Muscle of leg (tissue), 11 donors: ENCODE results near the gene DDX39A. TPM values are rescaled to one million over a fixed set of nuclear protein-coding genes. Genes with fewer than 3 reads are reported as not detected.

ENCODE experiments used
- DNase-seq: peaks from one replicate; pipeline ENCODE4 v3.0.0; 2013
- H3K27ac ChIP-seq: one replicate; pipeline ENCODE4 v1.5.1; 2013; ENCODE audit warnings: mild to moderate bottlenecking, low read length, control low read depth
- H3K27me3 ChIP-seq: one replicate; pipeline ENCODE4 v1.6.1; 2013; ENCODE audit warnings: low read length; ENCODE audit not compliant: control insufficient read depth, insufficient read depth
- H3K36me3 ChIP-seq: one replicate; pipeline ENCODE4 v1.6.1; 2013; ENCODE audit warnings: low read length; ENCODE audit not compliant: control insufficient read depth, insufficient read depth
- H3K4me1 ChIP-seq: one replicate; pipeline ENCODE4 v1.6.1; 2013; ENCODE audit warnings: low read length; ENCODE audit not compliant: control insufficient read depth, insufficient read depth
- H3K4me3 ChIP-seq: one replicate; pipeline ENCODE4 v1.5.1; 2013; ENCODE audit warnings: low read length, control low read depth
- H3K9me3 ChIP-seq: replicated peaks from 2 replicates; pipeline ENCODE4 v1.6.1; 2013; ENCODE audit warnings: low read depth, low read length; ENCODE audit not compliant: control insufficient read depth
- WGBS: methylation state at CpG from one replicate; pipeline ENCODE4 v1.1.5; 2013; ENCODE audit warnings: missing lambda C conversion rate; ENCODE audit not compliant: insufficient coverage; 5-methylcytosine and 5-hydroxymethylcytosine counted together
- polyA plus RNA-seq, 8 donors: library from polyadenylated mRNA; unstranded; fragments of 120-200 nt; gene quantifications; one replicate each; pipeline versions ENCODE4 v1.2.1 to v1.2.3, GENCODE V29; 2013; ENCODE audit warnings: inconsistent platforms in 1 of 8, low replicate concordance in 1 of 8; ENCODE audit not compliant: insufficient read length in 8 of 8, insufficient read depth in 1 of 8
- total RNA-seq: library from RNA; stranded (reverse); fragments of 120-200 nt; gene quantifications from one replicate; pipeline ENCODE4 v1.2.4, GENCODE V29; 2013

The DDX39A gene
- total and polyA plus RNA-seq, 9 donors, result 34.8 to 52.9 (median 45.2) TPM

- Histone ChIP-seq H3K27me3 (no peaks in the 10 kb centered on the region), H3K36me3 (peaks cover 48% of the 10 kb centered on the region), H3K9me3 (no peaks in the 10 kb centered on the region), H3K4me1 (no peaks in the 10 kb centered on the region), H3K27ac (no peak overlapping the region), H3K4me3 (no peak overlapping the region)
- WGBS, result 71% methylated on average over 3 of the region's 10 CpGs
- DNase-seq, result no peak
Observed at GRCh38 chr19:14391156-14391821, 27.9 kb downstream of the DDX39A start.

DNA sequence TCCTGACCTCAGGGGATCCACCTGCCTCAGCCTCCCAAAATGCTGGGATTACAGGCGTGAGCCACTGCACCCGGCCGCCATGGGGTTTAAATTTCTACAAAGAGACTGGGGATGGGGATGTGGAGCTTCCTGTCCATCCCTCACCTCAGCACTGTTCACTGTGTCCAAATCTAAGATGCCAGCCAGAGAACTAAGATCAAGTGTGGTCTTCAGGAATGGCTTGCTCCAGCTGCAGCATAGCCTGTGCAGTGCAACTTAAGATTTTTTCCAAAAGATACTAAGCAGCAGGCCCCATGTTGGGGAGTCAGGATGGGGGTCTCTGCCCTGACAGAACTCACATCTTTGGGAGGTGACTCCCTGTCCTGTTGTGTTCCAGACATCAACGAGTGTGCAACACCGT lies 28.6 kb downstream of the DDX39A start:
- 90% methylated on average over 2 of the region's 5 CpGs for WGBS

DNA sequence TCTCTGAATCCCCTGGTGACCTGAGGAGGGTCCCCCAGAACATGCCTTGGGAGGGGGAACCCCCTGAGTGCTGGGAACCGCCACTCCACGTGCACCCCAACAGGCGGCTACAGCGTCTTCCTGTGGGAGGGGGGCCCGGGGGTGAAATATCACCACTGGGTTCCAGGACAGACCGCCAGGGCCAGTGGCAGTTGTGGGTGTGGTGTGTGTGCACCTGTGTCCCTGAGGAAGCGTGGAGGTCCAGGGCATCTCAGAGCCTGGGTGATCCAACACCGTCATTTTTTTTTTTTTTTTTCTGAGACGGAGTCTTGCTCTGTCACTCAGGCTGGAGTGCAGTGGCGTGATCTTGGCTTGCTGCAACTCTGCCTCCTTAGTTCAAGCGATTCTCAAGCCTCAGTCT lies 33.6 kb downstream of the DDX39A start:
- no peaks in the 10 kb centered on the region for H3K9me3 ChIP-seq
- 73% methylated on average over 8 of the region's 11 CpGs for WGBS
- peaks cover 10% of the 10 kb centered on the region for H3K36me3 ChIP-seq
- H3K27ac ChIP-seq, result no peak overlapping the region
- no peak for DNase-seq
- H3K4me1 ChIP-seq, result peaks cover 31% of the 10 kb centered on the region
- no peaks in the 10 kb centered on the region for H3K27me3 ChIP-seq
- no peak overlapping the region for H3K4me3 ChIP-seq

More for the DNA sequence above, 28.6 kb downstream of the DDX39A start:
- no peaks in the 10 kb centered on the region for H3K27me3 ChIP-seq
- H3K4me1 ChIP-seq, result peaks cover under 1% of the 10 kb centered on the region
- no peak overlapping the region for H3K4me3 ChIP-seq
- H3K27ac ChIP-seq, result no peak overlapping the region
- peaks cover 42% of the 10 kb centered on the region for H3K36me3 ChIP-seq
- H3K9me3 ChIP-seq, result no peaks in the 10 kb centered on the region
- no peak for DNase-seq

- Histone ChIP-seq H3K9me3 (no peaks in the 10 kb centered on the region), H3K4me3 (peak overlapping the region; percentile 24), H3K27me3 (no peaks in the 10 kb centered on the region), H3K4me1 (peaks cover 40% of the 10 kb centered on the region), H3K36me3 (peaks cover 8% of the 10 kb centered on the region), H3K27ac (peak overlapping the region; percentile 71)
- DNase-seq, result peak; percentile 67
- 12% methylated on average over 3 of the region's 10 CpGs for WGBS
Observed at GRCh38 chr19:14383661-14384555, 35.2 kb downstream of the DDX39A start.

DNA sequence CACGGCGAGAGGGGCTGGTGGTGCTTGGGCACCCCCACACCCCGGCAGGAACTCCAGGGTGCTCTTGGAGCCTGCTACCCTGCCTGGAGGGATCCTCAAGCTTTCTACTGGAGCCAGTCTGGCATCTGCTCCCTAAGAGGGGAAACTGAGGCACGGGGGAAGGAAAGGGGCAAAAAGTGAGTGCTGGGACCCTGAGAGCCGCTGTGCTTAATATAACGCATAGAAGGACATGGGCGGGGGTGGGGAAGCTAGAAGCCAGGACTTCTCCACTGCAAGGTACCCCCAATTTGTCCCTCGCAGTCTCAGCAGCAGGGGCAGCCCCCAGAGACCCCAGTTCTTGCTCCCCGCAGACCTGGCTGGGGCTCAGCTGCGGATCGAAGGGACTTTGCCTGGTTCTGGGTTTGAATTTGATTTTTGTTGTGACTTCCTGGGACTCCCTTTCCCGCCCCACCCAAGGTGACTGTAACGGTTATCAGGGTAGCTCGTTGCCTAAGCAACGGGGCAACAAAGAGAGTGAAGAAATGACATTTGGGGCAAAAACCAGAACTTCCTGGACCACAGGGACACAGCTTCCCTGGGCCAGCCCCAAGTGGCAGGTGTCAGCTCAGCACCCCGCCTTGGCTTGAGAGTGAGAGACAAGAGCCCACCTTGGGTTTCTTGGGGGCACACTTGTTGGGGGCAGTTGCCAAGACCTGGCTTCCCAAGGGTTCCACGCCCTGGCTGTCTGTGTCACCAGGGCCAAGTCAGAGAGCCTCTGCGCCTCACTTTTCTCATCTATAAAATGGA lies 37.3 kb downstream of the DDX39A start:
- H3K4me1 ChIP-seq, result peaks cover 40% of the 10 kb centered on the region
- H3K27ac ChIP-seq, result peak overlapping the region; percentile 94
- no peaks in the 10 kb centered on the region for H3K9me3 ChIP-seq
- peak; percentile 65 for DNase-seq
- 30% methylated on average over 9 of the region's 18 CpGs for WGBS
- H3K27me3 ChIP-seq, result no peaks in the 10 kb centered on the region
- peak overlapping the region; percentile 76 for H3K4me3 ChIP-seq
- peaks cover 5% of the 10 kb centered on the region for H3K36me3 ChIP-seq

- Histone ChIP-seq H3K36me3 (no peaks in the 10 kb centered on the region), H3K9me3 (no peaks in the 10 kb centered on the region), H3K27ac (peak overlapping the region; percentile 43), H3K4me1 (peaks cover 56% of the 10 kb centered on the region), H3K27me3 (no peaks in the 10 kb centered on the region), H3K4me3 (no peak overlapping the region)
- DNase-seq, result peak; percentile 64
- 50% methylated on average over 3 of the region's 9 CpGs for WGBS
Observed at GRCh38 chr19:14379294-14380065, 39.7 kb downstream of the DDX39A start.

- Histone ChIP-seq H3K4me1 (peaks cover 50% of the 10 kb centered on the region), H3K9me3 (no peaks in the 10 kb centered on the region), H3K27ac (no peak overlapping the region), H3K36me3 (no peaks in the 10 kb centered on the region), H3K27me3 (no peaks in the 10 kb centered on the region), H3K4me3 (no peak overlapping the region)
- WGBS, result 60% methylated on average over 1 of the region's 4 CpGs
- no peak for DNase-seq
Observed at GRCh38 chr19:14378890-14379289, 40.3 kb downstream of the DDX39A start.

DNA sequence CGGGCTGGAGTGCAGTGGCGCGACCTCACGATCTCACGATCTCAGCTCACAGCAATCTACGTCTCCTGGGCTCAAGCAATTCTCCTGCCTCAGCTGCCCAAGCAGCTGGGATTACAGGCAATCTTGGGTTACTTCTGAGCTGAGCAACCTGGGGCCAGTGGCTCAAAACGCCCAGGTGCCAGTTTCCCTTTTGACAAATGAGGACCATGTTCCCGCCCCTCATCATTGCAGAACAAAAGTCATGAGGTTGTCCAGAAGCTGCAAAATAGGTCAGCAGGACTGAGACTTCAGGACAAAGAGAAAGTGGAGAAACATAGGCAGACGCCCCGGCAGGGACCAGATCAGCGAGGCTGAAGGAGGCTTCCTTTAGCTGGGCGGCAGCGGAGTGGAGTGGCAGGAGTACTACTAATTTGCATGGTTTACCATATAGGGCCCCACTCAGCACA lies 41.2 kb downstream of the DDX39A start:
- Histone ChIP-seq H3K27me3 (no peaks in the 10 kb centered on the region), H3K4me1 (peaks cover 44% of the 10 kb centered on the region), H3K4me3 (no peak overlapping the region), H3K27ac (no peak overlapping the region), H3K9me3 (no peaks in the 10 kb centered on the region), H3K36me3 (no peaks in the 10 kb centered on the region)
- 58% methylated on average over 6 of the region's 13 CpGs for WGBS
- no peak for DNase-seq

DNA sequence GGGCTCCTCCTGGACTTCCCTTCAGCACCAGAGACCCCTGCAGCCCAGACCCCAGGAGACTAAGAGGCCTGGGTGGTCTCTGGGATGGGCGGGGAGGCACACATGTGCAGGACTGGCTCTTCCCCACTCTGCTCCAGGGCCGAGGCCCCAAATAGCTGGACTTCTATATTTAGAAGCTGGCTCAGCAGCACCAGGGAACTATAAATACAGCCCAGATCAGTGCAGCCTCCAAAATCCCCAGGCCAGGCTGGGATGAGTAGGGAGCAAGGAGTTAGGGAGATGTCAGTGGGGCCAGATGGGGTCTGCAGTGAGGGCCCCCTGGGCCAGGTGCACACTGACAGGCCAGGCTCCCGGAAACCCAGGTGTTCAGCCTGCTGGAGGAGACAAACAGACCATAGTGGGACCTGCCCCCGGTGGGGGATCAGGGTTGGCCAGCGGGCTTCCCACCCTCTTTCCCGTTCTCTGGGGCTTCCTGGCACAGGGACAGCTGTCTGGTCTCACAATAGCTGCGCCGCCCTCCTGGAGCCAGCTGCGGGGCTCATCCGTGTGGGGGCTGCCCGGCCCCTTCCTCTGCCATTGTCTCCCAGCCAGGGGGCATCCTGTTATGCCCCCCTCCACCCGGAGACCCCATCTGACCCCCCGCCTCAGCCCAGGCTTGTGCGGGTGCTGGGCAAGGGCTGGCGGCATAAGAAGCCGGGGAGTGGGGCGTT lies 43.4 kb downstream of the DDX39A start:
- peak; percentile 93 for DNase-seq
- Histone ChIP-seq H3K9me3 (no peaks in the 10 kb centered on the region), H3K4me1 (peaks cover 31% of the 10 kb centered on the region), H3K27ac (peak overlapping the region; percentile 96), H3K27me3 (no peaks in the 10 kb centered on the region), H3K4me3 (no peak overlapping the region), H3K36me3 (no peaks in the 10 kb centered on the region)
- 24% methylated on average over 13 of the region's 17 CpGs for WGBS
